A549 (cell line): ENCODE data around the gene NINJ1. TPM values are rescaled to one million over a fixed set of nuclear protein-coding genes. Genes with fewer than 3 reads are reported as not detected.

Experiments used
- ATAC-seq, 2 experiments: fragments of 200-7000 bp in 1 of 2; fragments of >200 bp in 1 of 2; cut with Nextera tagmentation in 1 of 2; cut with Tn5 transposase in 1 of 2; 3 replicates each; pipeline versions ENCODE4 v1.8.0 to v1.9.1; 2018 to 2020; ENCODE audit warnings: mild to moderate bottlenecking in 1 of 2, moderate library complexity in 1 of 2
- CTCF ChIA-PET: fragments of 300-600 bp; sonication (Branson Sonifier 250); formaldehyde crosslinking; extraction: SDS; loops from one replicate; lab custom pipeline; 2021; ENCODE audit warnings: antibody characterized with exemption, inconsistent platforms; lab: Yijun Ruan, JAX
- POLR2A ChIA-PET: fragments of 350-600 bp; formaldehyde crosslinking; extraction: SDS; loops from one replicate; lab custom pipeline; 2021; ENCODE audit warnings: antibody characterized with exemption, inconsistent platforms; lab: Yijun Ruan, JAX
- DNase-seq, 2 experiments: peaks; one replicate each; pipeline versions ENCODE4 v3.0.0 to v3.0.0-alpha.2; 2011 to 2016; ENCODE audit warnings: low read depth in 1 of 2, low spot score in 1 of 2
- FAIRE-seq: peaks from 2 replicates; lab custom pipeline; 2011; peaks lifted over from hg19 to GRCh38; lab: Jason Lieb, UNC
- H3K27ac ChIP-seq, 2 experiments: fragments of >200 bp; sonication (Bioruptor Twin); formaldehyde crosslinking; 3 replicates each; pipeline ENCODE4 v1.5.1; 2016 to 2017
- H3K4me1 ChIP-seq: fragments of >200 bp; sonication (Bioruptor Twin); formaldehyde crosslinking; 3 replicates; pipeline ENCODE4 v1.6.1; 2016
- H3K4me2 ChIP-seq: fragments of >200 bp; sonication (Bioruptor Twin); formaldehyde crosslinking; 3 replicates; pipeline ENCODE4 v1.6.1; 2016
- H3K4me3 ChIP-seq: fragments of >200 bp; sonication (Bioruptor Twin); formaldehyde crosslinking; 3 replicates; pipeline ENCODE4 v1.5.1; 2016
- H3K9me3 ChIP-seq: fragments of >200 bp; sonication (Bioruptor Twin); formaldehyde crosslinking; 3 replicates; pipeline ENCODE4 v1.6.1; 2016
- CBX2 ChIP-seq: fragments of 200-600 bp; sonication (generic); IDR thresholded peaks from 2 replicates; pipeline ENCODE4 v1.6.1; 2016; ENCODE audit warnings: low read depth, mild to moderate bottlenecking, borderline replicate concordance
- CHD4 ChIP-seq: fragments of 200-600 bp; sonication (generic); IDR thresholded peaks from 2 replicates; pipeline ENCODE4 v1.6.1; 2016; ENCODE audit warnings: antibody characterized with exemption, mild to moderate bottlenecking, borderline replicate concordance
- CTCF ChIP-seq: fragments of >200 bp; sonication (Bioruptor Twin); formaldehyde crosslinking; IDR thresholded peaks from 3 replicates; pipeline ENCODE4 v1.5.1; 2016
- EHMT2 ChIP-seq: fragments of 200-600 bp; sonication (generic); IDR thresholded peaks from 2 replicates; pipeline ENCODE4 v1.6.1; 2016; ENCODE audit warnings: antibody characterized with exemption, low read depth, mild to moderate bottlenecking, moderate library complexity
- FOSL2 ChIP-seq, 2 experiments: fragments of 450-650 bp in 1 of 2; fragments of >200 bp in 1 of 2; sonication (Bioruptor Twin) in 1 of 2; formaldehyde crosslinking; IDR thresholded peaks; 2 replicates each; pipeline versions ENCODE4 v1.5.0 to v1.6.1; 2016 to 2020; ENCODE audit warnings: mild to moderate bottlenecking in 1 of 2, moderate library complexity in 1 of 2
- FOXS1 ChIP-seq: fragments of 250-450 bp; sonication (Bioruptor Pico); IDR thresholded peaks from 2 replicates; pipeline ENCODE4 v1.5.0; 2020; ENCODE audit warnings: mild to moderate bottlenecking, moderate library complexity
- HDAC2 ChIP-seq: fragments of 200-600 bp; sonication (generic); IDR thresholded peaks from 2 replicates; pipeline ENCODE4 v1.6.1; 2016
- HOXA7 ChIP-seq: fragments of 250-450 bp; sonication (Bioruptor Pico); IDR thresholded peaks from 2 replicates; pipeline ENCODE4 v1.5.0; 2020; ENCODE audit warnings: mild to moderate bottlenecking, moderate library complexity
- KDM1A ChIP-seq: fragments of 200-600 bp; sonication (generic); IDR thresholded peaks from 2 replicates; pipeline ENCODE4 v1.6.1; 2016; ENCODE audit warnings: low read depth, mild to moderate bottlenecking
- KDM5A ChIP-seq: fragments of 200-600 bp; sonication (generic); IDR thresholded peaks from 2 replicates; pipeline ENCODE4 v1.6.1; 2016; ENCODE audit warnings: antibody characterized with exemption, mild to moderate bottlenecking
- POLR2A ChIP-seq: IDR thresholded peaks from 2 replicates; pipeline ENCODE4 v1.6.1; 2012; ENCODE audit warnings: mild to moderate bottlenecking, low read length
- POLR2AphosphoS2 ChIP-seq: conservative IDR thresholded peaks from 2 replicates; pipeline ENCODE4 v1.6.1; 2012; ENCODE audit warnings: low read length, improper control_type of control experiment, inconsistent platforms
- RFX5 ChIP-seq: fragments of 450-650 bp; IDR thresholded peaks from 2 replicates; pipeline ENCODE4 v1.7.1; 2014; ENCODE audit warnings: antibody characterized with exemption, mild to moderate bottlenecking, moderate library complexity
- RNF2 ChIP-seq: fragments of 200-600 bp; sonication (generic); IDR thresholded peaks from 2 replicates; pipeline ENCODE4 v1.6.1; 2016; ENCODE audit warnings: low read depth, mild to moderate bottlenecking, antibody characterized with exemption, moderate library complexity, borderline replicate concordance
- SREBF2 ChIP-seq: fragments of 450-650 bp; IDR thresholded peaks from 2 replicates; pipeline ENCODE4 v1.6.1; 2014; ENCODE audit warnings: mild to moderate bottlenecking, moderate library complexity
- TP53 ChIP-seq: fragments of 250-450 bp; sonication (Bioruptor Pico); IDR thresholded peaks from 2 replicates; pipeline ENCODE4 v1.5.0; 2021; ENCODE audit warnings: mild to moderate bottlenecking, moderate library complexity
- ZSCAN20 ChIP-seq: fragments of 250-450 bp; sonication (Bioruptor Pico); IDR thresholded peaks from 2 replicates; pipeline ENCODE4 v1.8.0; 2022; ENCODE audit warnings: mild to moderate bottlenecking, moderate library complexity
- WGBS: methylation state at CpG from one replicate; pipeline ENCODE4 v1.1.6; 2017; ENCODE audit errors: missing lambda C conversion rate; 5-methylcytosine and 5-hydroxymethylcytosine counted together
- polyA plus RNA-seq, 4 experiments: library from polyadenylated mRNA; depleted of rRNA in 3 of 4; stranded (reverse); fragments of >200 nt; fragmentation: RNase III in 1 of 4; extraction: RNeasy Plus Mini Kit Qiagen cat#74134 plus additional on column Dnase treatment in 1 of 4; gene quantifications; 2 replicates in 3 of 4; 3 replicates in 1 of 4; pipeline ENCODE4 v1.2.3, GENCODE V29; 2011 to 2017
- TF ChIP-seq, protein P1 (sequence below): fragments of 150-350 bp; IDR thresholded peaks from 2 replicates; pipeline ENCODE4 v1.6.1; 2014; ENCODE audit warnings: low read depth, mild to moderate bottlenecking, low read length
- TF ChIP-seq, protein P2 (sequence below): IDR thresholded peaks from 2 replicates; pipeline ENCODE4 v1.6.1; 2012; ENCODE audit warnings: low read depth, borderline replicate concordance
- TF ChIP-seq, protein P3 (sequence below): fragments of 250-450 bp; sonication (Bioruptor Pico); IDR thresholded peaks from 2 replicates; pipeline ENCODE4 v1.5.0; 2020; ENCODE audit warnings: low read depth, mild to moderate bottlenecking, moderate library complexity

The NINJ1 gene
- polyA plus RNA-seq, 2 of the 4 experiments (the other 2 are of a cell fraction), result 27.0 to 60.4 TPM

GRCh38 chr9:93177676-93178075, 43.6 kb upstream of the NINJ1 start:
- Histone ChIP-seq H3K9me3 (no peaks in the 10 kb centered on the region), H3K4me1 (no peaks in the 10 kb centered on the region), H3K4me3 (no peak overlapping the region), H3K27ac (no peak overlapping the region), H3K4me2 (no peak overlapping the region)
- FAIRE-seq, result no peak
- DNase-seq, result no peak
- POLR2A ChIA-PET, result no interaction called here
- no peak for ATAC-seq
- WGBS, result 84% methylated on average over 6 of the region's 6 CpGs
- TF ChIP-seq, protein P1, sequence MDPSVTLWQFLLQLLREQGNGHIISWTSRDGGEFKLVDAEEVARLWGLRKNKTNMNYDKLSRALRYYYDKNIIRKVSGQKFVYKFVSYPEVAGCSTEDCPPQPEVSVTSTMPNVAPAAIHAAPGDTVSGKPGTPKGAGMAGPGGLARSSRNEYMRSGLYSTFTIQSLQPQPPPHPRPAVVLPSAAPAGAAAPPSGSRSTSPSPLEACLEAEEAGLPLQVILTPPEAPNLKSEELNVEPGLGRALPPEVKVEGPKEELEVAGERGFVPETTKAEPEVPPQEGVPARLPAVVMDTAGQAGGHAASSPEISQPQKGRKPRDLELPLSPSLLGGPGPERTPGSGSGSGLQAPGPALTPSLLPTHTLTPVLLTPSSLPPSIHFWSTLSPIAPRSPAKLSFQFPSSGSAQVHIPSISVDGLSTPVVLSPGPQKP, result no peak
- TF ChIP-seq, protein P2, sequence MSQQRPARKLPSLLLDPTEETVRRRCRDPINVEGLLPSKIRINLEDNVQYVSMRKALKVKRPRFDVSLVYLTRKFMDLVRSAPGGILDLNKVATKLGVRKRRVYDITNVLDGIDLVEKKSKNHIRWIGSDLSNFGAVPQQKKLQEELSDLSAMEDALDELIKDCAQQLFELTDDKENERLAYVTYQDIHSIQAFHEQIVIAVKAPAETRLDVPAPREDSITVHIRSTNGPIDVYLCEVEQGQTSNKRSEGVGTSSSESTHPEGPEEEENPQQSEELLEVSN, result no peak
- TF ChIP-seq RFX5 (no peak), POLR2AphosphoS2 (no peak), CTCF (no peak)
- CTCF ChIA-PET, result interaction anchor here (1.3 kb wide), 1 partner anchor 174 kb away, joined by 3 read pairs; no protein-coding TSS in a partner anchor

- Histone ChIP-seq H3K4me1 (no peaks in the 10 kb centered on the region), H3K9me3 (no peaks in the 10 kb centered on the region), H3K4me3 (no peak overlapping the region), H3K4me2 (no peak overlapping the region), H3K27ac (no peak overlapping the region)
- TF ChIP-seq SREBF2, result no peak
- TF ChIP-seq, protein P3, sequence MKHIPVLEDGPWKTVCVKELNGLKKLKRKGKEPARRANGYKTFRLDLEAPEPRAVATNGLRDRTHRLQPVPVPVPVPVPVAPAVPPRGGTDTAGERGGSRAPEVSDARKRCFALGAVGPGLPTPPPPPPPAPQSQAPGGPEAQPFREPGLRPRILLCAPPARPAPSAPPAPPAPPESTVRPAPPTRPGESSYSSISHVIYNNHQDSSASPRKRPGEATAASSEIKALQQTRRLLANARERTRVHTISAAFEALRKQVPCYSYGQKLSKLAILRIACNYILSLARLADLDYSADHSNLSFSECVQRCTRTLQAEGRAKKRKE (CRISPR knock-in tag), result no peak
- no peak for TF ChIP-seq FOSL2 (IDR thresholded peaks at IDR 0.05)
- no peak for TF ChIP-seq FOSL2 (CRISPR knock-in tag; IDR thresholded peaks at IDR 0.05)
- TF ChIP-seq TP53 (CRISPR knock-in tag), result no peak
- TF ChIP-seq FOXS1 (CRISPR knock-in tag), result no peak
- TF ChIP-seq KDM5A, result no peak
- TF ChIP-seq RFX5, result no peak
- TF ChIP-seq ZSCAN20 (CRISPR knock-in tag), result no peak
- no peak for TF ChIP-seq CBX2
- TF ChIP-seq POLR2AphosphoS2, result no peak
- TF ChIP-seq KDM1A, result no peak
- no peak for TF ChIP-seq CHD4
- no peak for TF ChIP-seq HOXA7 (CRISPR knock-in tag)
- no peak for TF ChIP-seq POLR2A
- TF ChIP-seq EHMT2, result no peak
- TF ChIP-seq RNF2, result no peak
- TF ChIP-seq HDAC2, result no peak
- ChIA-PET CTCF (interaction anchor here (0.7 to 1.3 kb wide), 3 partner anchors 21 to 130 kb away, joined by 3 to 4 read pairs (median 4); no protein-coding TSS in a partner anchor), POLR2A (no interaction called here)
- no peak for DNase-seq
- no peak for FAIRE-seq
- no peak for ATAC-seq
- 37% methylated on average over 3 of the region's 3 CpGs for WGBS
Measured at GRCh38 chr9:93174976-93175375, 40.9 kb upstream of the NINJ1 start.
